PFSK-1 (cell line): ENCODE results near the gene CABP7.

Source experiments
- FOXP2 ChIP-seq: optimal IDR thresholded peaks from 2 replicates; pipeline ENCODE3; 2011; ENCODE audit warnings: borderline replicate concordance, control low read depth, inconsistent platforms; ENCODE audit not compliant: insufficient read depth; ENCODE audit errors: extremely low read length, extremely low read depth
- POLR2AphosphoS5 ChIP-seq: IDR thresholded peaks from 2 replicates; pipeline ENCODE4 v1.6.1; 2012; ENCODE audit warnings: low read depth, mild to moderate bottlenecking, control low read depth, low read length, moderate library complexity
- REST ChIP-seq, 2 experiments: IDR thresholded peaks; 2 replicates each; pipeline versions ENCODE4 v1.6.1 to v1.8.0; 2011 to 2012; ENCODE audit warnings: low read depth in 2 of 2, low read length in 2 of 2, control low read depth in 1 of 2, inconsistent platforms in 1 of 2, mild to moderate bottlenecking in 1 of 2, moderate library complexity in 1 of 2; ENCODE audit not compliant: insufficient read depth in 1 of 2
- SIN3A ChIP-seq: IDR thresholded peaks from 2 replicates; pipeline ENCODE4 v1.6.1; 2012; ENCODE audit warnings: mild to moderate bottlenecking, low read length, moderate library complexity, borderline replicate concordance; ENCODE audit not compliant: insufficient read depth
- TAF1 ChIP-seq: IDR thresholded peaks from 2 replicates; pipeline ENCODE4 v1.6.1; 2012; ENCODE audit warnings: low read length, control low read depth, borderline replicate concordance; ENCODE audit not compliant: insufficient read depth

GRCh38 chr22:29673361-29674066, 46.3 kb upstream of the CABP7 start:
- no peak for TF ChIP-seq POLR2AphosphoS5
- no peak for TF ChIP-seq REST (IDR thresholded peaks at IDR 0.05; ENCODE audit: insufficient read depth in 1 of 2, low read depth in 2 of 2, low read length in 2 of 2)
- no peak for TF ChIP-seq SIN3A
- no peak for TF ChIP-seq TAF1
- no peak for TF ChIP-seq FOXP2
